SK-N-SH (cell line): ENCODE measurements around the gene HSPB1. TPM values are rescaled to one million over a fixed set of nuclear protein-coding genes. Genes with fewer than 3 reads are reported as not detected.

ENCODE experiments used
- CTCF ChIA-PET: fragments of 300-600, 350-600 bp; formaldehyde crosslinking; extraction: SDS; loops from one replicate; lab custom pipeline; 2021; lab: Yijun Ruan, JAX
- POLR2A ChIA-PET: fragments of 350-600 bp; sonication (Branson Sonifier 250); formaldehyde crosslinking; extraction: SDS; loops from one replicate; lab custom pipeline; 2020; ENCODE audit warnings: antibody characterized with exemption, inconsistent platforms; lab: Yijun Ruan, JAX
- DNase-seq: peaks from one replicate; pipeline ENCODE4 v3.0.0; 2012
- H2AFZ ChIP-seq: fragments of 200-600 bp; sonication (generic); 2 replicates; pipeline ENCODE4 v1.8.1; 2016; ENCODE audit warnings: antibody characterized with exemption, mild to moderate bottlenecking, low read depth
- H3F3A ChIP-seq: fragments of 200-600 bp; sonication (generic); replicated peaks from 2 replicates; pipeline ENCODE3; 2016; ENCODE audit warnings: antibody characterized with exemption, mild to moderate bottlenecking; ENCODE audit not compliant: insufficient read depth
- H3K27ac ChIP-seq, 2 experiments: fragments of 200-500 bp in 1 of 2; fragments of 200-600 bp in 1 of 2; sonication (Bioruptor generic) in 1 of 2; sonication (generic), shearing (Covaris generic) in 1 of 2; 2 replicates each; pipeline versions ENCODE4 v1.5.1 to v1.6.1; 2014 to 2016; ENCODE audit warnings: low read depth in 2 of 2, inconsistent platforms in 1 of 2, low read length in 1 of 2, mild to moderate bottlenecking in 1 of 2, mixed read lengths in 1 of 2
- H3K27me3 ChIP-seq: fragments of 200-600 bp; sonication (generic), shearing (Covaris generic); 2 replicates; pipeline ENCODE4 v1.6.1; 2016; ENCODE audit warnings: mixed run types; ENCODE audit not compliant: insufficient read depth
- H3K36me3 ChIP-seq, 2 experiments: fragments of 200-500 bp in 1 of 2; fragments of 200-600 bp in 1 of 2; sonication (Bioruptor generic) in 1 of 2; sonication (generic) in 1 of 2; replicated peaks in 1 of 2; 2 replicates each; pipeline versions ENCODE3 to v1.5.1; 2014 to 2016; ENCODE audit warnings: low read length in 1 of 2, mild to moderate bottlenecking in 1 of 2; ENCODE audit not compliant: insufficient read depth in 2 of 2, control insufficient read depth in 1 of 2
- H3K4me1 ChIP-seq, 2 experiments: fragments of 200-500 bp in 1 of 2; fragments of 200-600 bp in 1 of 2; sonication (Bioruptor generic) in 1 of 2; sonication (generic), shearing (Covaris generic) in 1 of 2; 2 replicates each; pipeline versions ENCODE4 v1.5.1 to v1.6.1; 2014 to 2016; ENCODE audit warnings: low read depth in 1 of 2, low read length in 1 of 2, mixed run types in 1 of 2; ENCODE audit not compliant: insufficient read depth in 2 of 2, control insufficient read depth in 1 of 2
- H3K4me2 ChIP-seq: fragments of 200-600 bp; sonication (generic), shearing (Covaris generic); 2 replicates; pipeline ENCODE4 v1.6.1; 2017; ENCODE audit warnings: mixed run types
- H3K4me3 ChIP-seq, 2 experiments: fragments of 200-500 bp in 1 of 2; fragments of 200-600 bp in 1 of 2; sonication (Bioruptor generic) in 1 of 2; sonication (generic), shearing (Covaris generic) in 1 of 2; 2 replicates each; pipeline versions ENCODE4 v1.5.1 to v1.8.1; 2014 to 2016; ENCODE audit warnings: low read depth in 2 of 2, inconsistent platforms in 1 of 2, low read length in 1 of 2, mild to moderate bottlenecking in 1 of 2, mixed read lengths in 1 of 2, moderate library complexity in 1 of 2
- H3K79me2 ChIP-seq: fragments of 200-600 bp; sonication (generic); 2 replicates; pipeline ENCODE4 v1.8.1; 2017; ENCODE audit warnings: mild to moderate bottlenecking; ENCODE audit not compliant: insufficient read depth
- H3K9ac ChIP-seq: fragments of 200-600 bp; sonication (generic); 2 replicates; pipeline ENCODE4 v1.6.1; 2017; ENCODE audit warnings: mixed run types
- H3K9me2 ChIP-seq: fragments of 200-600 bp; sonication (generic); 2 replicates; pipeline ENCODE4 v1.6.1; 2017; ENCODE audit warnings: mixed run types
- H3K9me3 ChIP-seq: fragments of 200-600 bp; sonication (generic); 2 replicates; pipeline ENCODE4 v1.6.1; 2017; ENCODE audit warnings: mixed run types, mild to moderate bottlenecking, moderate library complexity
- H4K20me1 ChIP-seq: fragments of 200-600 bp; sonication (generic); 2 replicates; pipeline ENCODE4 v1.6.1; 2017; ENCODE audit warnings: mild to moderate bottlenecking, mixed run types; ENCODE audit not compliant: insufficient read depth
- CHD2 ChIP-seq: fragments of 150-350 bp; IDR thresholded peaks from 2 replicates; pipeline ENCODE4 v1.6.1; 2018; ENCODE audit warnings: low read length; ENCODE audit not compliant: partially characterized antibody
- ELF1 ChIP-seq: IDR thresholded peaks from 2 replicates; pipeline ENCODE4 v1.4.0; 2012
- EZH2phosphoT487 ChIP-seq: fragments of 200-600 bp; sonication (generic); IDR thresholded peaks from 2 replicates; pipeline ENCODE4 v1.6.1; 2017; ENCODE audit warnings: low read depth, mixed run types, mild to moderate bottlenecking, antibody characterized with exemption, moderate library complexity, borderline replicate concordance
- FOSL2 ChIP-seq: IDR thresholded peaks from 2 replicates; pipeline ENCODE4 v1.4.0; 2012; ENCODE audit warnings: low read depth, mild to moderate bottlenecking, moderate library complexity, borderline replicate concordance
- FOXJ3 ChIP-seq: sonication (generic); formaldehyde crosslinking; IDR thresholded peaks from 2 replicates; pipeline ENCODE4 v1.5.1; 2020; ENCODE audit warnings: mild to moderate bottlenecking, missing genetic modification reagents
- FOXM1 ChIP-seq: IDR thresholded peaks from 2 replicates; pipeline ENCODE4 v1.4.0; 2012; ENCODE audit warnings: low read depth, mild to moderate bottlenecking
- JUND ChIP-seq: IDR thresholded peaks from 2 replicates; pipeline ENCODE4 v1.4.0; 2012
- MAX ChIP-seq: IDR thresholded peaks from 2 replicates; pipeline ENCODE4 v1.4.0; 2012; ENCODE audit warnings: low read depth
- MEF2A ChIP-seq: IDR thresholded peaks from 2 replicates; pipeline ENCODE4 v1.4.0; 2012; ENCODE audit warnings: low read depth, borderline replicate concordance
- NFIC ChIP-seq: IDR thresholded peaks from 2 replicates; pipeline ENCODE4 v1.4.0; 2012; ENCODE audit warnings: borderline replicate concordance
- NRF1 ChIP-seq: IDR thresholded peaks from 2 replicates; pipeline ENCODE4 v1.6.1; 2012; ENCODE audit warnings: low read depth, mild to moderate bottlenecking, low read length
- RAD21 ChIP-seq: IDR thresholded peaks from 2 replicates; pipeline ENCODE4 v1.6.1; 2012; ENCODE audit warnings: mild to moderate bottlenecking, low read length
- RCOR1 ChIP-seq: fragments of 150-350 bp; IDR thresholded peaks from 2 replicates; pipeline ENCODE4 v1.6.1; 2017; ENCODE audit warnings: antibody characterized with exemption, low read length
- RFX5 ChIP-seq: IDR thresholded peaks from 2 replicates; pipeline ENCODE4 v1.6.1; 2012; ENCODE audit warnings: mild to moderate bottlenecking, improper control_type of control experiment, low read length
- SIN3A ChIP-seq: IDR thresholded peaks from 2 replicates; pipeline ENCODE4 v1.6.1; 2012; ENCODE audit warnings: low read depth, mild to moderate bottlenecking, low read length, moderate library complexity, borderline replicate concordance
- SMC3 ChIP-seq: IDR thresholded peaks from 2 replicates; pipeline ENCODE4 v1.6.1; 2012; ENCODE audit warnings: low read depth, low read length, improper control_type of control experiment
- TAF1 ChIP-seq: IDR thresholded peaks from 2 replicates; pipeline ENCODE4 v1.6.1; 2012; ENCODE audit warnings: low read depth, mild to moderate bottlenecking, low read length, moderate library complexity, borderline replicate concordance
- TEAD4 ChIP-seq: IDR thresholded peaks from 2 replicates; pipeline ENCODE4 v1.4.0; 2012; ENCODE audit warnings: mild to moderate bottlenecking, borderline replicate concordance; ENCODE audit not compliant: insufficient read depth
- USF1 ChIP-seq: IDR thresholded peaks from 2 replicates; pipeline ENCODE4 v1.4.0; 2012; ENCODE audit warnings: low read depth, borderline replicate concordance
- whole genome bisulfite sequencing: methylation state at CpG from one replicate; pipeline ENCODE4 v1.1.6; 2017; ENCODE audit warnings: low lambda C conversion rate; 5-methylcytosine and 5-hydroxymethylcytosine counted together
- polyA plus RNA-seq, 3 experiments: library from polyadenylated mRNA; depleted of rRNA; stranded (reverse); fragments of >200 nt; gene quantifications; 2 replicates each; pipeline ENCODE4 v1.2.3, GENCODE V29; 2012
- TF ChIP-seq, protein P1 (sequence below): IDR thresholded peaks from 2 replicates; pipeline ENCODE4 v1.6.1; 2012; ENCODE audit warnings: mild to moderate bottlenecking, low read depth, low read length, moderate library complexity
- TF ChIP-seq, protein P2 (sequence below): fragments of 200-600 bp; sonication (generic); IDR thresholded peaks from 2 replicates; pipeline ENCODE4 v1.6.1; 2017; ENCODE audit warnings: antibody characterized with exemption, mild to moderate bottlenecking, moderate library complexity

The HSPB1 gene
- polyA plus RNA-seq, 1 of the 3 experiments (the other 2 are of a cell fraction): 824 TPM

- Histone ChIP-seq H4K20me1 (peaks cover 100% of the 10 kb centered on the region), H3K4me1 (peaks cover 9 to 17% of the 10 kb centered on the region in 2 experiments; a peak in 3 of 4 replicates), H3F3A (peaks cover 17% of the 10 kb centered on the region), H3K4me3 (no peak overlapping the region), H3K27me3 (no peaks in the 10 kb centered on the region), H3K79me2 (peaks cover 100% of the 10 kb centered on the region), H3K9me2 (no peaks in the 10 kb centered on the region), H3K9ac (no peak overlapping the region), H3K27ac (no peak overlapping the region), H3K9me3 (no peaks in the 10 kb centered on the region), H3K36me3 (peaks cover 50 to 93% of the 10 kb centered on the region in 2 experiments), H3K4me2 (peak overlapping the region; percentile 12; the same call in 1 of the 2 replicates), H2AFZ (no peak overlapping the region)
- ChIA-PET CTCF (interaction anchor here (1.2 to 2.9 kb wide), 5 partner anchors 8 to 90 kb away, joined by 3 to 11 read pairs (median 3); partner anchors contain the start of gene YWHAG), POLR2A (interaction anchor here (1.0 kb wide), 1 partner anchor 33 kb away, joined by 3 read pairs; no protein-coding TSS in a partner anchor)
- WGBS: 93% methylated on average over 7 of the region's 7 CpGs
- DNase-seq: no peak
- TF ChIP-seq JUND (no peak), NRF1 (no peak), RCOR1 (no peak), FOXJ3 (CRISPR knock-in tag) (no peak), MEF2A (no peak), MAX (no peak), FOXM1 (no peak), ELF1 (no peak), RAD21 (no peak), FOSL2 (no peak), EZH2phosphoT487 (no peak), TEAD4 (no peak)
- TF ChIP-seq, protein P1, sequence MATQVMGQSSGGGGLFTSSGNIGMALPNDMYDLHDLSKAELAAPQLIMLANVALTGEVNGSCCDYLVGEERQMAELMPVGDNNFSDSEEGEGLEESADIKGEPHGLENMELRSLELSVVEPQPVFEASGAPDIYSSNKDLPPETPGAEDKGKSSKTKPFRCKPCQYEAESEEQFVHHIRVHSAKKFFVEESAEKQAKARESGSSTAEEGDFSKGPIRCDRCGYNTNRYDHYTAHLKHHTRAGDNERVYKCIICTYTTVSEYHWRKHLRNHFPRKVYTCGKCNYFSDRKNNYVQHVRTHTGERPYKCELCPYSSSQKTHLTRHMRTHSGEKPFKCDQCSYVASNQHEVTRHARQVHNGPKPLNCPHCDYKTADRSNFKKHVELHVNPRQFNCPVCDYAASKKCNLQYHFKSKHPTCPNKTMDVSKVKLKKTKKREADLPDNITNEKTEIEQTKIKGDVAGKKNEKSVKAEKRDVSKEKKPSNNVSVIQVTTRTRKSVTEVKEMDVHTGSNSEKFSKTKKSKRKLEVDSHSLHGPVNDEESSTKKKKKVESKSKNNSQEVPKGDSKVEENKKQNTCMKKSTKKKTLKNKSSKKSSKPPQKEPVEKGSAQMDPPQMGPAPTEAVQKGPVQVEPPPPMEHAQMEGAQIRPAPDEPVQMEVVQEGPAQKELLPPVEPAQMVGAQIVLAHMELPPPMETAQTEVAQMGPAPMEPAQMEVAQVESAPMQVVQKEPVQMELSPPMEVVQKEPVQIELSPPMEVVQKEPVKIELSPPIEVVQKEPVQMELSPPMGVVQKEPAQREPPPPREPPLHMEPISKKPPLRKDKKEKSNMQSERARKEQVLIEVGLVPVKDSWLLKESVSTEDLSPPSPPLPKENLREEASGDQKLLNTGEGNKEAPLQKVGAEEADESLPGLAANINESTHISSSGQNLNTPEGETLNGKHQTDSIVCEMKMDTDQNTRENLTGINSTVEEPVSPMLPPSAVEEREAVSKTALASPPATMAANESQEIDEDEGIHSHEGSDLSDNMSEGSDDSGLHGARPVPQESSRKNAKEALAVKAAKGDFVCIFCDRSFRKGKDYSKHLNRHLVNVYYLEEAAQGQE: no peak
Measured at GRCh38 chr7:76351372-76351771, 48.9 kb downstream of the HSPB1 start.

- Histone ChIP-seq H4K20me1 (peaks cover 100% of the 10 kb centered on the region), H3F3A (peaks cover 12% of the 10 kb centered on the region), H2AFZ (no peak overlapping the region), H3K27me3 (no peaks in the 10 kb centered on the region), H3K27ac (no peak overlapping the region), H3K4me1 (peaks cover 17 to 21% of the 10 kb centered on the region in 2 experiments; a peak in 3 of 4 replicates), H3K9me3 (no peaks in the 10 kb centered on the region), H3K4me2 (peak overlapping the region; percentile 12; the same call in 1 of the 2 replicates), H3K79me2 (peaks cover 100% of the 10 kb centered on the region), H3K4me3 (no peak overlapping the region), H3K9me2 (no peaks in the 10 kb centered on the region), H3K36me3 (peaks cover 49 to 93% of the 10 kb centered on the region in 2 experiments), H3K9ac (no peak overlapping the region)
- 94% methylated on average over 6 of the region's 6 CpGs for WGBS
- ChIA-PET POLR2A (interaction anchor here (1.0 kb wide), 1 partner anchor 34 kb away, joined by 3 read pairs; no protein-coding TSS in a partner anchor), CTCF (interaction anchor here (1.0 to 1.3 kb wide), 3 partner anchors 13 to 90 kb away, joined by 3 read pairs; no protein-coding TSS in a partner anchor)
- no peak for DNase-seq
- TF ChIP-seq EZH2phosphoT487 (no peak), TAF1 (no peak), NFIC (no peak), MEF2A (no peak), FOSL2 (no peak), ELF1 (no peak), RFX5 (no peak), SMC3 (no peak), NRF1 (no peak), SIN3A (no peak), CHD2 (no peak), USF1 (no peak), TEAD4 (no peak), JUND (no peak), RCOR1 (no peak)
- TF ChIP-seq, protein P2, sequence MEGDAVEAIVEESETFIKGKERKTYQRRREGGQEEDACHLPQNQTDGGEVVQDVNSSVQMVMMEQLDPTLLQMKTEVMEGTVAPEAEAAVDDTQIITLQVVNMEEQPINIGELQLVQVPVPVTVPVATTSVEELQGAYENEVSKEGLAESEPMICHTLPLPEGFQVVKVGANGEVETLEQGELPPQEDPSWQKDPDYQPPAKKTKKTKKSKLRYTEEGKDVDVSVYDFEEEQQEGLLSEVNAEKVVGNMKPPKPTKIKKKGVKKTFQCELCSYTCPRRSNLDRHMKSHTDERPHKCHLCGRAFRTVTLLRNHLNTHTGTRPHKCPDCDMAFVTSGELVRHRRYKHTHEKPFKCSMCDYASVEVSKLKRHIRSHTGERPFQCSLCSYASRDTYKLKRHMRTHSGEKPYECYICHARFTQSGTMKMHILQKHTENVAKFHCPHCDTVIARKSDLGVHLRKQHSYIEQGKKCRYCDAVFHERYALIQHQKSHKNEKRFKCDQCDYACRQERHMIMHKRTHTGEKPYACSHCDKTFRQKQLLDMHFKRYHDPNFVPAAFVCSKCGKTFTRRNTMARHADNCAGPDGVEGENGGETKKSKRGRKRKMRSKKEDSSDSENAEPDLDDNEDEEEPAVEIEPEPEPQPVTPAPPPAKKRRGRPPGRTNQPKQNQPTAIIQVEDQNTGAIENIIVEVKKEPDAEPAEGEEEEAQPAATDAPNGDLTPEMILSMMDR: no peak
Measured at GRCh38 chr7:76352193-76352592, 49.7 kb downstream of the HSPB1 start.
